Measurements from ENCODE around the gene JAG2.

GRCh38 chr14:105102893-105103292, 65.7 kb downstream of the JAG2 start:
- TF ChIP-seq POLR2A (IDR thresholded peaks at IDR 0.05) (no peak), POLR2AphosphoS5 (IDR thresholded peaks at IDR 0.05) (no peak)
- TF ChIP-seq, protein P1, sequence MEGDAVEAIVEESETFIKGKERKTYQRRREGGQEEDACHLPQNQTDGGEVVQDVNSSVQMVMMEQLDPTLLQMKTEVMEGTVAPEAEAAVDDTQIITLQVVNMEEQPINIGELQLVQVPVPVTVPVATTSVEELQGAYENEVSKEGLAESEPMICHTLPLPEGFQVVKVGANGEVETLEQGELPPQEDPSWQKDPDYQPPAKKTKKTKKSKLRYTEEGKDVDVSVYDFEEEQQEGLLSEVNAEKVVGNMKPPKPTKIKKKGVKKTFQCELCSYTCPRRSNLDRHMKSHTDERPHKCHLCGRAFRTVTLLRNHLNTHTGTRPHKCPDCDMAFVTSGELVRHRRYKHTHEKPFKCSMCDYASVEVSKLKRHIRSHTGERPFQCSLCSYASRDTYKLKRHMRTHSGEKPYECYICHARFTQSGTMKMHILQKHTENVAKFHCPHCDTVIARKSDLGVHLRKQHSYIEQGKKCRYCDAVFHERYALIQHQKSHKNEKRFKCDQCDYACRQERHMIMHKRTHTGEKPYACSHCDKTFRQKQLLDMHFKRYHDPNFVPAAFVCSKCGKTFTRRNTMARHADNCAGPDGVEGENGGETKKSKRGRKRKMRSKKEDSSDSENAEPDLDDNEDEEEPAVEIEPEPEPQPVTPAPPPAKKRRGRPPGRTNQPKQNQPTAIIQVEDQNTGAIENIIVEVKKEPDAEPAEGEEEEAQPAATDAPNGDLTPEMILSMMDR (IDR thresholded peaks at IDR 0.05 in 8 of 11, conservative IDR thresholded peaks at IDR 0.05 in 3 of 11) = no peak

Measured in spleen (tissue), 7 donors.